Peyer's patch (tissue), 4 donors: ENCODE measurements around the gene TMEM8B.

Experiments used
- CTCF ChIP-seq, 6 experiments: fragments of 450-650 bp in 4 of 6; fragments of 200-600 bp in 2 of 6; sonication (generic) in 1 of 6; IDR thresholded peaks; one replicate each; pipeline ENCODE4 v1.5.1; 2017 to 2019; ENCODE audit warnings: antibody characterized with exemption in 6 of 6, mild to moderate bottlenecking in 3 of 6, moderate library complexity in 1 of 6
- POLR2A ChIP-seq, 2 donors: fragments of 450-650 bp; IDR thresholded peaks; one replicate each; pipeline ENCODE4 v1.5.1; 2017; ENCODE audit warnings: antibody characterized with exemption in 2 of 2, mild to moderate bottlenecking in 2 of 2, moderate library complexity in 2 of 2

- TF ChIP-seq CTCF (IDR thresholded peaks at IDR 0.05) (no peak), POLR2A (IDR thresholded peaks at IDR 0.05) (no peak)
These were observed 34.6 kb downstream of the TMEM8B start for GRCh38 chr9:35863583-35863982.
